KOPT-K1 (cell line): ENCODE measurements around the gene C1QL3.

Experiments
- H3K27ac ChIP-seq: fragments of 200-600 bp; sonication (generic); 2 replicates; pipeline ENCODE4 v1.5.1; 2016; ENCODE audit warnings: antibody characterized with exemption, mild to moderate bottlenecking, low read depth, low read length; ENCODE audit not compliant: poor library complexity, severe bottlenecking
- H3K36me3 ChIP-seq: fragments of 200-600 bp; sonication (generic); 2 replicates; pipeline ENCODE4 v1.5.1; 2017; ENCODE audit warnings: antibody characterized with exemption, mild to moderate bottlenecking, low read length, moderate library complexity; ENCODE audit not compliant: insufficient read depth
- H3K9me3 ChIP-seq: fragments of 200-600 bp; sonication (generic); 2 replicates; pipeline ENCODE4 v1.5.1; 2017; ENCODE audit warnings: antibody characterized with exemption, low read length, mild to moderate bottlenecking; ENCODE audit not compliant: insufficient read depth, poor library complexity, severe bottlenecking

Gene C1QL3

DNA sequence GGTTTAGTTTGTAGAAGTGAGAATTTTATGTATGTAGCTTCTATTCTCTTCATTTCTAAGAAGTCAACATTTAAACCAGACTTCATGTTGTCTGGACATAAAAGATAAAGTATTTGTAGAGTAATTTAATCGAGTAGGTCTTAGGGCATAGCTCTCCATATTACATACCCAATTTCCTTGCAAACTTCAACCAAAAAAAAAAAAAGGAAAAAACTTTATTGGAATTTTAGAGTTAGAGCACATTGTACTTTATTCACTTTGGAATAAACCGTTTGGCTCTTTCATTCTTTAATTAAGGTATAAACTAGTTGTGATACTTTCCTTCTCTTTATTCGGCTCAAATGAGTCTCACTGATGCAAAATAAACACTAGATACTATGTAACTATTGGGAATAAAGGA is 48.9 kb downstream of the C1QL3 start:
- H3K36me3 ChIP-seq, result peaks cover 15% of the 10 kb centered on the region
- no peaks in the 10 kb centered on the region for H3K9me3 ChIP-seq
- no peak overlapping the region for H3K27ac ChIP-seq

DNA sequence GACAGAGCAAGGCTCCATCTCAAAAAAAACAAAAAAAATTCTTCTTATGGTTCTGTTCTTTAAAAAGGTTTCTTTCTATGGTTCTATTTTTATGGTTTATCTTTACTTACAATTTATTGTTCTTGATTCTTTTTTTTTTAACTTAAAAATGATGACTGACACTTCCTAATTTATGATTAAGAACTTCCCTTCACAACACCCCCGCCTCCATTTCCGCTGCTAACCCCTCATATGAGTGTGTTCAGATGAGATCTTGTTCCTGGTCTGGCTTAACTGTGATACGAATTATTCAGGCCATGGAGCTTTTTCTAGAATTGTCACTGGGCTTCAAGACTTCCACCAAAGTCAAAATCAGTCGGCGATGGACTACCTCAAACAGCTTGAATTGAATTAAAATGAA is 50.9 kb downstream of the C1QL3 start:
- Histone ChIP-seq H3K36me3 (peaks cover 15% of the 10 kb centered on the region), H3K27ac (no peak overlapping the region), H3K9me3 (no peaks in the 10 kb centered on the region)

DNA sequence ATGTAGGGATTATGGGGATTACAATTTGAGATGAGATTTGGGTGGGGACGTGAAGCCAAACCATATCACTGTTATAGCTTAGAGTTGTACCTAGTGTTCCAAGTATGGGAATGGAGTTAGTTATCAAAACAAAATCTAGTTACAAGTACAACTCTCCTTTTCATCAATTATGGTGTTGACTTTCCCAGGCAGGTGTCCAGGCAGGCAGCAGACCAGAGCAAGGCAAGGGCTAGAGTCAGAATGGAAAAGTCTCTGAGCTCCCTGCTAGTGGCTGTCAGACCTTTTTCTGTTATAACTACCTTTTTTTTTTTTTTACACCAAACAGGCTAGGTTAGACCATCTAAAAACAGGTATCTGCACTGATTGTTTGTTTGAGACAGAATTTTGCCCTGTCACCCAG is 55.7 kb downstream of the C1QL3 start:
- no peak overlapping the region for H3K27ac ChIP-seq
- H3K9me3 ChIP-seq, result peaks cover 9% of the 10 kb centered on the region
- peaks cover 33% of the 10 kb centered on the region for H3K36me3 ChIP-seq
